ENCODE measurements around the gene AKIRIN1.
"Not testable (repeated sequence)": the region's sequence is repeated elsewhere in the genome, so short reads cannot be mapped to it uniquely, and the experiment has no call there.

AKIRIN1 gene

GRCh38 chr1:39034114-39034654 lies 43.1 kb downstream of the AKIRIN1 start:
- in situ Hi-C loops (cut with HindIII; ENCODE audit: low sequenced_read_pairs) = no loop called here

GRCh38 chr1:39036678-39037077 lies 45.6 kb downstream of the AKIRIN1 start:
- in situ Hi-C loops (cut with HindIII; ENCODE audit: low sequenced_read_pairs) = no loop called here

DNA sequence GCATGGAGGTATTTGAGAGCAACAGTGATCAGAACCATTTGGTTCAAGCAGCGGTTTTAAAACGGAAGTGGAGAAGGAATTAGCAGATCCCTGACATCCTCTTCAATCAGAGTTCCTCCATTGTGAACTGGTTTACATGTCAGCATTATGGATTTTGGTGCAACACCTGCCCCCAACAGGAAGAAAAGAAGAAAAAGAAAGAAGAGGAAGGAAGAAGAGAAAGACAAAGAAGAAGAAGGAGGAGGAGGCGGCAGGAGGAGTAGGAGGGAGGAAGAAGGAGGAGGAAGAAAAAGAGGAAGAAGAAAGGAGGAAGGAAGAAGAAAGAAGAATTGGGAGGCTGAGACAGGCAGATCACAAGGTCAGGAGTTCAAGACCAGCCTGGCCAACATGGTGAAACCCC lies 52.4 kb downstream of the AKIRIN1 start:
- in situ Hi-C loops (cut with HindIII; ENCODE audit: low sequenced_read_pairs) = no loop called here

DNA sequence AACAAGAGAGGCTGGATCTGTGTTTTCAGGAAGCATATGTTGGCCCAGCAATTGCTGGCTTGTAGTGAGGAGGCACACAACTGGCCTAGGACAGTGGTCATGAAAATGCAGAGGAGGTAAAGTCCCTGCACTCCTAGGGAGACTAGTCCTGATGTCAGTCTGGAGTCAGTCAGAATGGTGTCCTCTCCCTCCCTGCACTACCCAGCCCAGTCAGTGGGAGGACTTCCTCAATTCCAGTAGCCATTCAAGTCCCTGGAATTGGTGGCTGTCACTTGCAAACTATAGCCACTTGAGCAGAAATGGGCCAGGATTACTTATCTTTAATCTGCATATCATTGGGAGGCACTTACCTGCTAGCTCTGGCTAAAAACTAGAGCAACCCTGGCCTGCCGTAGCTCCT lies 53.7 kb downstream of the AKIRIN1 start:
- in situ Hi-C loops (cut with HindIII; ENCODE audit: low sequenced_read_pairs) = no loop called here

DNA sequence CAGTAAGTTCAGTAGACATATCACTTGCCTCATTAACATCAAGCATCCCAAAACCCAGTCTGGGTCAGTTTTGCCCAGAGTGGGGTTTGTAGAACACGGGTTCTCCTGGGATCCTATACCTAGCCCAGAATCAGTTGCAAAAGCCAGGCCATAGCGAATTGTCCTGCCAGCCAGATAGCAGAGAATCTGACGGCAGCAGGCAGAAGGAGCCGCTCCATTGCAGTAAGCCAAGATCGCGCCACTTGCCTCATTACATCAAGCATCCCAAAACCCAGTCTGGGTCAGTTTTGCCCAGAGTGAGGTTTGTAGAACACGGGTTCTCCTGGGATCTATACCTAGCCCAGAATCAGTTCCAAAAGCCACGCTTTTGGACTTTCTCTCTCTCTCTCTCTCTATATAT lies 54.2 kb downstream of the AKIRIN1 start:
- in situ Hi-C loops (cut with HindIII; ENCODE audit: low sequenced_read_pairs) = no loop called here

DNA sequence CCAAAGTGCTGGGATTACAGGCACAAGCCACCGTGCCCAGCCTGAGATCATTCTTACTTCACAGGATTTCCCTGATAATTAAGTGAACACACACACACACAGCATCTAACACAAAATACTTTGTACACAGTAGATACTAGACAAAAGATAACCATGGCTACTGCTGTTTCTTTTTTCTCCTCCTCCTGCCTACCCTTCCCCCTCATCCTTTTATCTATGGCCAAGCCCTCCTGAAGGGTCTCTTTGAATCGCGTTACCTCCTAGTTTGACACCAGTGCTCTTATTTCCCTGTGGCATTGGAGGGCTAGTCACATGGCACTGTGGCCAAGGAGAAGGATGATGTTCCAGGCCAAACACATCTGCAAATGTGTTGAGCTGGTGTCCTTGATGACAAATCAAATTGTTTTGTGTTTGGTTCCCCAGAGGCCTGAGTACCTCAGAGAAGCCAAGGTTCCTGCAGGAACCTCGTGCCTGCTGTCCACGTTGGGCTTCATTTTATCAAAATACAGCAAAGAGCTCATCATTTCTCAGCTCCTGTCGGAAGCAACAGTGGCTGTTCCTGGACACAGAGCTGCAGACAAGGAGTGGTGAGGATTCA lies 55.6 kb downstream of the AKIRIN1 start:
- in situ Hi-C loops (cut with HindIII; ENCODE audit: low sequenced_read_pairs) = no loop called here

- in situ Hi-C loops (cut with HindIII; ENCODE audit: low sequenced_read_pairs) = no loop called here
Measured at GRCh38 chr1:39047374-39048229, 56.5 kb downstream of the AKIRIN1 start.

GRCh38 chr1:39048745-39049370 lies 57.8 kb downstream of the AKIRIN1 start:
- in situ Hi-C loops (cut with HindIII; ENCODE audit: low sequenced_read_pairs) = no loop called here

GRCh38 chr1:39050001-39050400 lies 58.9 kb downstream of the AKIRIN1 start:
- in situ Hi-C loops (cut with HindIII; ENCODE audit: low sequenced_read_pairs) = no loop called here

DNA sequence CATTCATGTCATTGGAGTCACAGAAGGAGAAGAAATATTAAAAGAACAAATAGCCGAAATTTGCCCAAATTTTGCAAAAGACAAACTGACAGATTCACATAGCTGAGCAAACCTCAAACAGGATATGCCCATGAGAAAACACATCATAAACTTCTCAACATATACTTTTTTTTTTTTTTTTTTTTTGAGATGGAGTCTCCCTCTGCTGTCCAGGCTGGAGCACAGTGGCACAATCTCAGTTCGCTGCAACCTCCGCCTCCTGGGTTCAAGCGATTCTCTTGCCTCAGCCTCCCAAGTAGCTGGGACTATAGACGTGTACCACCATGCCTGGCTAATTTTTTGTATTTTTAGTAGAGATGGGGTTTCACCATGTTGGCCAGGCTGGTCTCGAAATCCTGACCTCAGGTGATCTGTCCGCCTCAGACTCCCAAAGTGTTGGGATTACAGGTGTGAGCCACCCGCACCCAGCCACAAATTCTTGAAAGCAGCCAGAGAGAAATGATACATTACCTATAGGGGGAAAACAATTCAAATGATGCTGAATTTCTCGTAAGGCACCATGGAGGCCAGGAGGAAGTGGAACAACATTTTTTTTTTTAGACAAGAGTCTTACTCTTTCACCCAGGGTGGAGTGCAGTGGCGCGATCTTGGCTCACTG lies 60.2 kb downstream of the AKIRIN1 start:
- in situ Hi-C loops (cut with HindIII; ENCODE audit: low sequenced_read_pairs) = not testable (repeated sequence)

- in situ Hi-C loops (cut with HindIII; ENCODE audit: low sequenced_read_pairs) = no loop called here
Measured at GRCh38 chr1:39051956-39052355, 60.9 kb downstream of the AKIRIN1 start.

DNA sequence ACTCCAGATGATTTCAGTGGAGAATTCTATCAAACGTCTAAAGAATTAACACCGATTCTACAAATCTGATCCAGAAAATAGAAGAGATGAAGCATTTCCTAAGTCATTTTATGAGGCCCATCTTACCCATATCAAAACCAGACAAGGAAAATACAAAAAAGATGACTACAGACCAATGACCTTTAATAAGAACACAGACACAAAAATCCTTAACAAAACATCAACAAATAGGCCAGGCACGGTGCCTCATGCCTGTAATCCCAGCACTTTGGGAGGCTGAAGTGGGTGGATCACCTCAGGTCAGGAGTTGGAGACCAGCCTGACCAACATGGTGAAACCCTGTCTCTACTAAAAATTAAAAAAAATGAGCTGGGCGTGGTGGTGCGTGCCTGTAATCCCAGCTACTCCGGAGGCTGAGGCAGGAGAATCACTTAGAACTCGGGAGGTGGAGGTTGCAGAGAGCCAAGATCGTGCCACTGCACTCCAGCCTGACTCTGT lies 64.2 kb downstream of the AKIRIN1 start:
- in situ Hi-C loops (cut with HindIII; ENCODE audit: low sequenced_read_pairs) = not testable (repeated sequence)

All from DLD1 (cell line).